HG02870 (cell line): ENCODE measurements around the gene BAAT.
"Not testable (repeated sequence)": the region's sequence is repeated elsewhere in the genome, so short reads cannot be mapped to it uniquely, and the experiment has no call there.

Source experiments
- ATAC-seq: cut with Tn5 transposase; IDR thresholded peaks from one replicate; pipeline ENCODE4 v1.9.1; 2021; ENCODE audit warnings: mild to moderate bottlenecking, moderate library complexity; ENCODE audit not compliant: unreplicated experiment

Gene BAAT

GRCh38 chr9:101365181-101365580 lies 19.6 kb downstream of the BAAT start:
- ATAC-seq: no peak

GRCh38 chr9:101362450-101362849 lies 22.4 kb downstream of the BAAT start:
- ATAC-seq: no peak

GRCh38 chr9:101360647-101361046 lies 24.2 kb downstream of the BAAT start:
- ATAC-seq: no peak

GRCh38 chr9:101359679-101360078 lies 25.1 kb downstream of the BAAT start:
- ATAC-seq: no peak

GRCh38 chr9:101356619-101357018 lies 28.2 kb downstream of the BAAT start:
- no peak for ATAC-seq

GRCh38 chr9:101354765-101355708 lies 29.8 kb downstream of the BAAT start:
- ATAC-seq: no peak

- ATAC-seq: no peak
These were observed 30.6 kb downstream of the BAAT start for GRCh38 chr9:101354143-101354764.

GRCh38 chr9:101353683-101354082 lies 31.1 kb downstream of the BAAT start:
- ATAC-seq: no peak

- no peak for ATAC-seq
These were observed 31.8 kb downstream of the BAAT start for GRCh38 chr9:101352892-101353463.

GRCh38 chr9:101350285-101350684 lies 34.5 kb downstream of the BAAT start:
- no peak for ATAC-seq

- no peak for ATAC-seq
These were observed 42.2 kb downstream of the BAAT start for GRCh38 chr9:101342595-101342994.

- ATAC-seq: no peak
These were observed 42.8 kb downstream of the BAAT start for GRCh38 chr9:101341958-101342357.

GRCh38 chr9:101337237-101337636 lies 47.6 kb downstream of the BAAT start:
- ATAC-seq: no peak

- no peak for ATAC-seq
These were observed 48.7 kb downstream of the BAAT start for GRCh38 chr9:101336091-101336490.

- no peak for ATAC-seq
These were observed 50.7 kb downstream of the BAAT start for GRCh38 chr9:101333926-101334702.

GRCh38 chr9:101333490-101333889 lies 51.3 kb downstream of the BAAT start:
- ATAC-seq: no peak

GRCh38 chr9:101332362-101332761 lies 52.4 kb downstream of the BAAT start:
- no peak for ATAC-seq

GRCh38 chr9:101327422-101327909 lies 57.3 kb downstream of the BAAT start:
- ATAC-seq: not testable (repeated sequence)

GRCh38 chr9:101326501-101326900 lies 58.3 kb downstream of the BAAT start:
- no peak for ATAC-seq

- no peak for ATAC-seq
These were observed 58.8 kb downstream of the BAAT start for GRCh38 chr9:101326035-101326434.

- ATAC-seq: no peak
These were observed 59.8 kb downstream of the BAAT start for GRCh38 chr9:101325053-101325452.
